Fibroblast of villous mesenchyme (primary cell): ENCODE data around the gene UVRAG. TPM values are rescaled to one million over a fixed set of nuclear protein-coding genes. Genes with fewer than 3 reads are reported as not detected.
"Not testable (repeated sequence)": the region's sequence is repeated elsewhere in the genome, so short reads cannot be mapped to it uniquely, and the experiment has no call there.

Experiments used
- DNase-seq: peaks from one replicate; pipeline ENCODE4 v3.0.0-alpha.2; 2010; ENCODE audit warnings: low read depth
- H3K4me3 ChIP-seq: 2 replicates; pipeline ENCODE4 v1.5.1; 2011; ENCODE audit warnings: low read depth, mild to moderate bottlenecking, low read length
- total RNA-seq: library from RNA; depleted of rRNA; stranded (reverse); fragments of >200 nt; gene quantifications from 2 replicates; pipeline ENCODE4 v1.2.3, GENCODE V29; 2012
- TF ChIP-seq, protein P1 (sequence below): IDR thresholded peaks from 2 replicates; pipeline ENCODE4 v1.5.1; 2012; ENCODE audit warnings: low read depth, mild to moderate bottlenecking, low read length; ENCODE audit not compliant: insufficient read depth

UVRAG gene
- total RNA-seq, 1 donor = 37.1 TPM

DNA sequence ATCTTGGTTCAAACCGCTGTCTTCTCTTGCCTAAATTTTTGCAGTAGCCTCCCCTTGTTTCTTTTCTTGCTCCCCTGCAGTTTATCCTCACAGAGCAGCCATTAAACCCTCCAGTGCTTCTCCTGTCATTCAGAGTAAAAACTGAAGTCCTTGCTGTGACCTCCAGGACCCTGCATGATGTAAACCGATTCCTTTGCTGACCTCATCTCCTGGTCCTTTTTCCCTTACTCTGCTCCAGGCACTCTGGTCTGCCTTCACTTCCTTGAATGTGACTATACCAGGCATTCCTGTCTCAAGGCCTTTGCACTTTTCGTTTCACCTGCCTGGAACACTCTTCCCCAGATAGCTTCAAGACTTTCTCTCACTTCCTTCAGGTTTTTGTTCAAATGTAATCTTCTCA lies 239.3 kb downstream of the UVRAG start:
- no peak for DNase-seq
- TF ChIP-seq, protein P1, sequence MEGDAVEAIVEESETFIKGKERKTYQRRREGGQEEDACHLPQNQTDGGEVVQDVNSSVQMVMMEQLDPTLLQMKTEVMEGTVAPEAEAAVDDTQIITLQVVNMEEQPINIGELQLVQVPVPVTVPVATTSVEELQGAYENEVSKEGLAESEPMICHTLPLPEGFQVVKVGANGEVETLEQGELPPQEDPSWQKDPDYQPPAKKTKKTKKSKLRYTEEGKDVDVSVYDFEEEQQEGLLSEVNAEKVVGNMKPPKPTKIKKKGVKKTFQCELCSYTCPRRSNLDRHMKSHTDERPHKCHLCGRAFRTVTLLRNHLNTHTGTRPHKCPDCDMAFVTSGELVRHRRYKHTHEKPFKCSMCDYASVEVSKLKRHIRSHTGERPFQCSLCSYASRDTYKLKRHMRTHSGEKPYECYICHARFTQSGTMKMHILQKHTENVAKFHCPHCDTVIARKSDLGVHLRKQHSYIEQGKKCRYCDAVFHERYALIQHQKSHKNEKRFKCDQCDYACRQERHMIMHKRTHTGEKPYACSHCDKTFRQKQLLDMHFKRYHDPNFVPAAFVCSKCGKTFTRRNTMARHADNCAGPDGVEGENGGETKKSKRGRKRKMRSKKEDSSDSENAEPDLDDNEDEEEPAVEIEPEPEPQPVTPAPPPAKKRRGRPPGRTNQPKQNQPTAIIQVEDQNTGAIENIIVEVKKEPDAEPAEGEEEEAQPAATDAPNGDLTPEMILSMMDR = no peak
- H3K4me3 ChIP-seq = no peak overlapping the region

DNA sequence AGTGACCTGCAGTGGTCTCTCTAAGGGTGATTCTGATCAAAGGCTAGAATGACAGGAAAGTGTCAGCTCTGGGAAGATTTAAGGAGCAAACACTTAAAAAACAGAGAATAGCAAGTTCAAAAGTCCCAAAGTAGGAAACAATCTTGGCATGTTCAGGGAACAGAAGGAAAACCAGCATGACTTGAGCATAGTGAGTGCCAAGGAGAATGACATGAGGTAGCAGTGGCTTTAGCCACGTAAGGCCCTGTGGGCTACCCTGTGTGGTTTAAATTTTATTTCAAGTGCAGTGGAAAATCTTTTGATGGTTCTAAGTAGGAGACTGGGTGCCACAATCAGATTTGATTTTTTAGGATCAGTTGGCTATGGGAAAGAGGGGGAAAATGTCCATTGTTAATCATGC lies 241.9 kb downstream of the UVRAG start:
- no peak for DNase-seq
- no peak overlapping the region for H3K4me3 ChIP-seq
- TF ChIP-seq, protein P1 = no peak

DNA sequence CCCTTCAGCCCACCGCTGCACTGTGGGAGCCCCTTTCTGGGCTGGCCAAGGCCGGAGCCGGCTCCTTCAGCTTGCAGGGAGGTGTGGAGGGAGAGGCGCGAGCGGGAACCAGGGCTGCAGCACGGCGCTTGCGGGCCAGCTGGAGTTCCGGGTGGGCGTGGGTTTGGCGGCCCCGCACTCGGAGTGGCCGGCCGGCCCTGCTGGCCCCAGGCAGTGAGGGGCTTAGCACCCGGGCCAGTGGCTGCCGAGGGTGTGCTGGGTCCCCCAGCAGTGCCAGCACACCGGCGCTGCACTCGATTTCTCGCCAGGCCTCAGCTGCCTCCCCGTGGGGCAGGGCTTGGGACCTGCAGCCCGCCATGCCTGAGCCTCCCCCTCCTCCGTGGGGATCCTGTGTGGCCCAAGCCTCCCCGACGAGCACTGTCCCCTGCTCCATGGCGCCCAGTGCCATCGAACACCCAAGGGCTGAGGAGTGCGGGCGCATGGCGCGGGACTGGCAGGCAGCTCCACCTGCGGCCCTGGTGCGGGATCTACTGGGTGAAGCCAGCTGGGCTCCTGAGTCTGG lies 245.5 kb downstream of the UVRAG start:
- not testable (repeated sequence) for DNase-seq, H3K4me3 ChIP-seq

DNA sequence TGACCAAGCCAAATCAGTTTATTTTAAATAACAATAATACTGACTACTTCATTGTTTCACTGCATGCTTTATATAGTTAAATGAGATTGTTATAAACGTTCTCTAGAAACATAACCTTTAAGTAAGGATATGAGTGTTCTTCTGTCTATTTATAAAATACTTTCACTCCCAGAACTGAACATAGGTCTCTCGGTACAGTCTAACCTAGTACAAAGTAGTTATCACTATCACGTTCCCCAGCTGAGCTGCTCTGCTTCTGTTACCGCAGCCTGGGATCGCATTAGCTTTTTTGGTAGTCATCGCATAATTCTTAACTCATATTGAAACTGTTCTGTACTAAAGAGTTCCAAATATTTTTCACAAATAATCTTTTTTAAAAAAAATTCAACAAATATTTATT lies 247.7 kb downstream of the UVRAG start:
- TF ChIP-seq, protein P1 = no peak
- no peak for DNase-seq
- H3K4me3 ChIP-seq = no peak overlapping the region

DNA sequence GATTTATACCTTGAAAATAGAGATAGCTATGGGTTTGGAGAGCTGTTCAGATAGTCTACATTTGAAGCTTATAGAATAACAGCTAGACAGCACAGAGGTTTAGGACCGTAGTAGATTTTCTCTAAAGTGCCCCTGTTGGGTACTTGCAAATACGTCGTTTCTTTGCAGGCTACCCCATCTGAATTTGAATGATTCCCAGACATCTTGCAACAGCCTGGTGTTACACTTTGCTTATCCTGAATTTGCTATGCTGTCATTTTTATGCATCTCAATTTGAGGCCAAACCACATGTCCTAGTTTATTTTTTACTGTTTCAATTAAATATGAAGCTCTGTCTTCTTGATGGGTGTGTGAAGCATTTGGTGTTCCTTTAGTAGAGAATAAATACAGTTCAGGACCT lies 249.2 kb downstream of the UVRAG start:
- TF ChIP-seq, protein P1 = no peak
- no peak for DNase-seq

DNA sequence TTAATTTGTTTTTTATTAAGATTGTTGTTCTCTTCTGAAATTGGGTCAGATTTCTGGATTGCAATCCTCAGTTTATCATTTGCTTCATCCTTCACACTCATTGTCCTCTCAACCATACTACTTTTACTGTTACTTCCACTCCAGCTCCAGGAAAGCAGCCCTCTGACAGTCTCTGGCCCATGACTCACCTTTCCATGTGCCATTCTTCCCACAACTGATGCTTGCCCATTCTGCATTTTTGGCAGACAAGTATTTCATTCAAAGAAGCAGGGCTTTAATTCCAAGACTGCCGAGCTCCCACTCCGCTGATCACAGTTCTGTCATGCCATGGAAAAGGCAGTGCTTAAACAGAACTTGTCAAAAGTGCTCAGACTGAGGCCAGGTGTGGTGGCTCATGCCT lies 252.1 kb downstream of the UVRAG start:
- DNase-seq = no peak
- TF ChIP-seq, protein P1 = no peak

More for the DNA sequence above, 249.2 kb downstream of the UVRAG start:
- no peak overlapping the region for H3K4me3 ChIP-seq

DNA sequence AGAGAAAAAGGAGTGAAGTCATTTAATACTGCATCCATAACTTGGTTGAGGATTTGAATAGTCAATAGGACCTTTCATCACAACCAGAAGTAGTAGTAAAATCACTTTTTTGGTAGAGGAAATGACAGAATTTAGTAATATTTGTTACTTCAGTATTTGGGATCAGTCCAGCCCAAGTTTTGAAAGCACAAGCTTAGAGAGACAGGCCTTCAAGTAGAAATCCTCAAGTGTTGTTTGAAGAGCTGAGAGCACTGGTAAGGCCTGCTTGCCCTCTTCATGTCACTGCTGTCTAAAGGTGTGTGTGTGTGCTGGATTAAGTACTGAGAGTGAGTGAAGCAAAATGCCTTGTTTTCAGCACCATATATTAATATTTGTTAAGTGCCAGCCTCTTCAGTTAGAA lies 254.0 kb downstream of the UVRAG start:
- DNase-seq = no peak
- TF ChIP-seq, protein P1 = no peak
- no peak overlapping the region for H3K4me3 ChIP-seq

More for the DNA sequence above, 252.1 kb downstream of the UVRAG start:
- H3K4me3 ChIP-seq = no peak overlapping the region
